KOPT-K1 (cell line): ENCODE results near the gene LRMDA.

ENCODE experiments used
- H3K27ac ChIP-seq: fragments of 200-600 bp; sonication (generic); 2 replicates; pipeline ENCODE4 v1.5.1; 2016; ENCODE audit warnings: antibody characterized with exemption, mild to moderate bottlenecking, low read depth, low read length; ENCODE audit not compliant: poor library complexity, severe bottlenecking
- H3K36me3 ChIP-seq: fragments of 200-600 bp; sonication (generic); 2 replicates; pipeline ENCODE4 v1.5.1; 2017; ENCODE audit warnings: antibody characterized with exemption, mild to moderate bottlenecking, low read length, moderate library complexity; ENCODE audit not compliant: insufficient read depth
- H3K9me3 ChIP-seq: fragments of 200-600 bp; sonication (generic); 2 replicates; pipeline ENCODE4 v1.5.1; 2017; ENCODE audit warnings: antibody characterized with exemption, low read length, mild to moderate bottlenecking; ENCODE audit not compliant: insufficient read depth, poor library complexity, severe bottlenecking

Gene LRMDA

GRCh38 chr10:75407713-75408508 lies 23.5 kb upstream of the LRMDA start:
- Histone ChIP-seq H3K36me3 (no peaks in the 10 kb centered on the region), H3K27ac (no peak overlapping the region), H3K9me3 (peaks cover 15% of the 10 kb centered on the region)

DNA sequence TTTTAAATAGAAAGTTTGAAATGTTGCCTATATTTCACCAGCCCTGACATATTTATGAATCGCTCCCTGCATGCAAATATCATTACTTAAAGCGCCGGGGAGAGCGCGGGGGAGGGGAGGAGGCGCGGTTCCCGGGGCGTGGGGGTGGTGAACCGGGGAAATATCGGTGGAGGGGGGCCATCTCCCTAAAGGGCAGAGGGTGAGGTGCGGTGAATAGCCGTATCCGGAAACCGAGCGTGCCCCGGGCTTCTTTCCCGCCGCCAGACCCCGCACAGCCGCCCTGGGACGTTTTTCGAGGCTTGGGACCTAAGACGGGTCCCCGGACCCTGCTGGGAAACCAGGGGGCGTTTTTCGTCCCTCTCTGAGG lies 22.9 kb upstream of the LRMDA start:
- H3K27ac ChIP-seq: no peak overlapping the region
- H3K9me3 ChIP-seq: peaks cover 15% of the 10 kb centered on the region
- H3K36me3 ChIP-seq: no peaks in the 10 kb centered on the region

DNA sequence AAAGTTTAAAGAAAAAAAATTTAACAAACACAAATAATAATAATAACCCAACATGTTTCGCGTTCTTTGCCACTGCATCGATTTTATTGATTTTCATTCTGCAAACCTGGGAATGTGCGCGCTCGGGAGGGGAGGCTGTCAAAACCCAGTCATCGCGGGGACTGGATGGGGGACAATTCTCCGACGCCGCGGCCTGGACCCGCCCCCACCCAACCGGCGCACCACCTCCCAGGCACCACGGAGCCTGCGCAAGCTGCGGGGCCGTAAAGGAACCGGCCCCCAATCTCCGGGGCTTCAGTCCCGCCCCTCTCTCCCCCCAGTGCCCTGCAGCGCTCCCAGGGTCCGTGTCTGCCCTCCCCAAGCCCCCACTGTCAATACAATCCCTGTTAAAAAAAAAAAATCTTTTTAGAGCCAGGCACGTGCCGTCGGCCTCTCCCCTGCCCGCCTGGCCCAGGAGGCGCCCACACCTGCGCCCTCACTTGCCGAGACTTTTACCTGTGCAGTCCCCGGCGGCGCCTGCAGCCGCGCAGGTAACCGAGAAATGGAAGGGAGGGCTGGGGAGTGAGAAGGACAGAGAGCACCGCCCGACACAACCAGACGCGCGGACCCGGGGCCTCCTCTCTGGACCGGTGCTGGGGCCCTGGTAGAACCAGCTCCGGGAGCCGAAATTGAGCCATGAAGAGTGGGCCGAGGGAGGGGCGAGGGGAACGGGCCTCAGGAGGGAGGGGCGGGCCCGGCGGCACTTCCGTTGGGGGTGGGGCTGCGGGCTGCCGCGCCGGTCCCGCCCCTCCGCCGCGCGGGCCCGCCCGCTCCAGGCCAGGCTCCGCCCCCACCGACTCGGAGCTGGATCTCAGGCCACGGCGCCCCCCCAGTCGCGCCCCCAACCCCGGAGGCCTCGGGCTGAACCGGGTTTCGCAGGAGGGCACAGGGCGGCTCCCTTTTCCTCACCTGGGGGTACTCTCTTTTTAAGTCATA lies 22.2 kb upstream of the LRMDA start:
- no peak overlapping the region for H3K27ac ChIP-seq
- no peaks in the 10 kb centered on the region for H3K36me3 ChIP-seq
- peaks cover 9% of the 10 kb centered on the region for H3K9me3 ChIP-seq

- Histone ChIP-seq H3K9me3 (peaks cover 6% of the 10 kb centered on the region), H3K27ac (no peak overlapping the region)
These were observed 21.1 kb upstream of the LRMDA start for GRCh38 chr10:75410132-75411005.

GRCh38 chr10:75414527-75414926 lies 16.9 kb upstream of the LRMDA start:
- no peaks in the 10 kb centered on the region for H3K36me3 ChIP-seq
- H3K9me3 ChIP-seq: no peaks in the 10 kb centered on the region
- H3K27ac ChIP-seq: no peak overlapping the region

More at GRCh38 chr10:75410132-75411005, 21.1 kb upstream of the LRMDA start:
- H3K36me3 ChIP-seq: no peaks in the 10 kb centered on the region

DNA sequence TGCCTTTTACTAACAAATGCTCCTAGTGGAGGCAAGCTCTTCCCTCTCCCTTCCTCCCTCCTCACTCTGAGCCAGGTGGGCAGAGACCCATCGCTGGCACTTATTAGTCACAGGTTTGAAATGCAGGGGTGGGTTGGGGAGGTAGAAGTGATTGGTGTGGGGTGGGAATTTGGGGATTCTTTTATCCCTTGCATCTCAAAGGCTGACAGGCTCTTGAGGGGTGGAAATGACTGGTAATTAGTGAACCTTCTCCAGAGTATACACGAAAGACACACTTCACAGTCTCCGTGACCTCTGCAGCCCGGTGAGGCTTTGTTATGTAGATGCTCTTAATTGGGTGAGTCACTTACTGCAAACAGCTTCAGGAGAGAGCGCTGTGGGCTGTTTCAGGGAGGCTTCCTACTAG lies 13.9 kb upstream of the LRMDA start:
- H3K27ac ChIP-seq: no peak overlapping the region
- H3K9me3 ChIP-seq: no peaks in the 10 kb centered on the region
- no peaks in the 10 kb centered on the region for H3K36me3 ChIP-seq

- no peak overlapping the region for H3K27ac ChIP-seq
These were observed 13.1 kb upstream of the LRMDA start for GRCh38 chr10:75418293-75418692.

DNA sequence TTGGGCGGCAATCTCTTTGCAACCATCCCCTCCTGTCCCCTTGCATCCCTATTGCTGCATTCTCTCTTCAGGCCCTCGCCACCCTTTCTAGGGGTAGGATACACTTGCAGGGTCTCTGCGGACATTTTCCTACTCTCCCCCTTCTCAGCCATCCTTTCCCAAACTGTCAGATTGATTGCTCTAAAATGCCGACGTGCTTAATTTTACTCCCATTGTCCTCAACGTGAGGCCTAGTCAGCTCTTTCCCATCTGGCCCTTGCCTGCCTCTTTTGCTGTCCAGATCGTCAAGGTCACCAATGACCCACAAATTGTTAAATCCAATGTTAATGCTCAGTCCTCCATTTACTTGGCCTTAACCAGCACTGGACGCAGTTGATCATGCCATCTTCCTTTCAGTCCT lies 12.7 kb upstream of the LRMDA start:
- no peaks in the 10 kb centered on the region for H3K36me3 ChIP-seq
- no peaks in the 10 kb centered on the region for H3K9me3 ChIP-seq
- H3K27ac ChIP-seq: no peak overlapping the region

More at GRCh38 chr10:75418293-75418692, 13.1 kb upstream of the LRMDA start:
- Histone ChIP-seq H3K36me3 (no peaks in the 10 kb centered on the region), H3K9me3 (no peaks in the 10 kb centered on the region)

DNA sequence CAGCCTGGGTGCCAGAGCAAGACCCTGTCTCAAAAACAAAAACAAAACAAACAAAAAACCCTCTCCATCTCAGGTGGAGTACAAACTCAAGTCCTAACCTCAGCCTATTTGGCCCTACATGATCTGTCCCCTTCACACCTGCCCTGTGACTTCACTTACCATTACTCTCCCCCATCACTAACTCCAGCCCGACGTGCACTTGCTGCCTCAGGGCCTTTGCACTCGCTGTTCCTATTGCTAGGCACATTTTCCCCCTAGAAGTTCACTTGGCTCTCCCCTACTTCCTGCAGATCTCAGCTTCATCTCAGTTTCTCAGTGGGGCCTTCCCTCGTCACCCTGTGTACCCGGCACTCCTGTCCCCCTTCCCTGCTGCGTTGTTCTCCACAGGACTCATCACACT lies 8.5 kb upstream of the LRMDA start:
- Histone ChIP-seq H3K36me3 (no peaks in the 10 kb centered on the region), H3K9me3 (no peaks in the 10 kb centered on the region), H3K27ac (no peak overlapping the region)

DNA sequence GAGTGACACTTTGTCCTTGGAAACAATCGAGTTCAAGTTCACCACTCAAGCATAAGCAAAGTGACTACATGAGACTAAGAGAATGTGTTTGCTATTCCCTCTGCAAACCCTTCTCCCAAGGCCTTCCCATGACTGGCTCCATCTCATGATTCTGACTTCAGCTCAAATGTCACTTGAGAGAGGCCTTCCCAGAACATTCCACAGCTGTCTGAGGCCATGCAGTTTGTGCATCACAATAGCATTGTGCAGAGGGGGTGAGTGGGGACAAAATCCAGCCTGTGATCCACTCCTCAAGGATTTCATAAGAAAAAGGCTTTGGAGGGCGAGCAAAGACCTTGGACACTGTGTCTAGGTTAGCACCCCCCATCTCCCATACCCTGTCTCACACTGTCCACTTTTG lies 6.9 kb upstream of the LRMDA start:
- Histone ChIP-seq H3K27ac (no peak overlapping the region), H3K9me3 (no peaks in the 10 kb centered on the region), H3K36me3 (no peaks in the 10 kb centered on the region)

- Histone ChIP-seq H3K36me3 (no peaks in the 10 kb centered on the region), H3K9me3 (no peaks in the 10 kb centered on the region), H3K27ac (no peak overlapping the region)
These were observed 5.9 kb upstream of the LRMDA start for GRCh38 chr10:75425291-75426079.

GRCh38 chr10:75426880-75427279 lies 4.5 kb upstream of the LRMDA start:
- H3K36me3 ChIP-seq: no peaks in the 10 kb centered on the region
- H3K27ac ChIP-seq: no peak overlapping the region
- H3K9me3 ChIP-seq: no peaks in the 10 kb centered on the region

GRCh38 chr10:75427951-75428350 lies 3.5 kb upstream of the LRMDA start:
- H3K9me3 ChIP-seq: no peaks in the 10 kb centered on the region
- no peaks in the 10 kb centered on the region for H3K36me3 ChIP-seq
- H3K27ac ChIP-seq: no peak overlapping the region
